Stimulated activated CD4-positive, alpha-beta T cell treated with anti-CD3 and anti-CD28 coated beads, Interleukin-12 subunit alpha, Interleukin-12 subunit beta, amount 100 ng/mL, for 48 hours (primary cell): ENCODE results near the gene STON1.
"Not testable (repeated sequence)": the region's sequence is repeated elsewhere in the genome, so short reads cannot be mapped to it uniquely, and the experiment has no call there.

Source experiments
- DNase-seq, 3 donors: peaks; one replicate each; pipeline ENCODE4 v3.0.0-alpha.2; 2020; ENCODE audit warnings: low read depth in 2 of 3, low spot score in 1 of 3

The STON1 gene

GRCh38 chr2:48568547-48568946 lies 38.6 kb downstream of the STON1 start:
- no peak for DNase-seq

GRCh38 chr2:48569433-48569832 lies 39.5 kb downstream of the STON1 start:
- DNase-seq: no peak

DNA sequence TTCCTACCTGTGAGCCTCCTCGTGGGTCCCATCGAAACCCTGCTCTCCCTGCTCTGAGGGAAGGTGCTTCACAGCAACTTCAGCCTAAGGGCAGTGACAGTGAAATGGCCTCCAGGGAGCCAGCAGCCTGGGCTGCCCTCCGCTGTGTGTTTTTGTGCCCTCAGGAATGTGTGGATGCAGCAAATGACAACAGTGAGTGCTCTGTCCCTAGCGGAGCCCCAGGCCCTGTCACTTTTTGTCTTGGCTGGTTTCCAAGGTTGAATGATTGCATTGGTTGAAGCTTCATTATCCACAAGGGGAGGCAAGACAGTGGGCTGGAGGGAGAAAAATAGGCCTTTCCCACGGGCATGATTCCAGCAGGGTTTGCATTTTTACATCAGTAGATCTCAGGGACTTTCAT lies 42.9 kb downstream of the STON1 start:
- no peak for DNase-seq

GRCh38 chr2:48574353-48575287 lies 44.7 kb downstream of the STON1 start:
- no peak for DNase-seq

DNA sequence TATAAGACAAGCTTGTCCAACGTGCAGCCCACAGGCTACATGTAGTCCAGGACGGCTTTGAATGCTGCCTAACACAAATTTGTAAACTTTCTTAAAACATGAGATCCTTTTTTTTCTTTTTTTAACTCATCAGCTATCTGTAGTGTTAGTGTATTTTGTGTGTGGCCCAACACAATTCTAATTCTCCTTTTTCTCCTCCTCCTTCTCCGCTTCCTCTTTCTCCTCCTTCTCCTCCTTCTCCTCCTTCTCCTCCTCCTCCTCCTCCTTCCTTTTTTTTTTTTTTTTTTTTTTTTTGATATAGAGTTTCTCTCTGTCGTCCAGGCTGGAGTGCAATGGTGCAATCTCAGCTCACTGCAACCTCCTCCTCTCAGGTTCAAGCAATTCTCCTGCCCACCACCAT lies 48.4 kb downstream of the STON1 start:
- no peak for DNase-seq

DNA sequence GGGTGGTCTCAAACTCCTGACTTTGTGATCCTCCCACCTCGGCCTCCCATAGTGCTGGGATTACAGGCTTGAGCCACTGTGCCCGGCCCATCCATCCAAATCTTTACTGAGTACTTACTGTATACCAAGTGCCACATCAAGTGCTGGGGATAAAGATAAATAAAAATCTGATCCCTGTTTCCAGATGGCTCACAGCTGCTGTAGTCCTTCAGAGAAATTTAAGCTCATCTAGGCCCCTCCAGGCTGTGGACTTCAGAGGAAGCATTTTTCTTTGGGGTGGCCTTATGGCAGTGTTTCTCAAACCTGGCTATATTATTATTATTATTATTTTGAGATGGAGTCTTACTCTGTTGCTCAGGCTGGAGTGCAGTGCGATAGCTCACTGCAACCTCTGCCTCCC lies 54.0 kb downstream of the STON1 start:
- no peak for DNase-seq

DNA sequence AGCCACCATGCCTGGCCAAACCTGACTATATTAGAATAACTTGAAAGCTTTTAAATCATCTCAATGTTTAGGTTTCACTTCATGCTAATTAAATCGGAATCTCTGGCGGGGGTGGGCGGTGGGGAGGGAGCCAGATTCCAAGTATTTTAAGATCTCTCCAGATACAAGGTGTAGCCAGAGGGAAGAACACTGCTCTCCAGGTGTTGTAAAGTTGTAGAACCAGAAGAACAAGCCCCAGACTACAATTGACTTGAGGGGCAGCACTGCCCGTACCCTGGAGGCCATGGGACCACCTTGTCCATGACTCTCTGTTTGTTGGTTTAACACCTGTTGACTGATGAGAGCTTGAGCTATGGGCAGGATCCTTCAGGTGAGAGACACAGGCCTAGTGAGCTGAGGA lies 54.6 kb downstream of the STON1 start:
- no peak for DNase-seq

DNA sequence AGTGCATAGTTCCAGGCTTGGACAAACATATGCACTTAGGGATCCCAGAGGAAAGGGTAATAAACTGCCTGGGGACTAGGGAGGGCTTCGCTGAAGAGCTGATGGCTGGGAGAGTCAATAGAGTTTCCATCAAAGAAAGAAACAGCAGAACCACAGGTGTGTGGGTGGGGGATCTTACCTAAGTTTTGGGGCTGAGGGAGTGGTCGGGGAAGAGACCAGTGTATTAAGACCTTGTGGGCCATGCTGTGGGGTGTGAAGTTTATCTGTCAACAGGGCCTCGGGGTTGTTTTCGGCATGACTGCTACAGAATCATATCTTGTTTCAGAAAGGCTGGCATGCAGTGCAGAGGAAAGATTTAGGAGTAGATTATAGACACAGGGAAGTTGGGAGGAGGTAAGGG lies 56.5 kb downstream of the STON1 start:
- DNase-seq: no peak

DNA sequence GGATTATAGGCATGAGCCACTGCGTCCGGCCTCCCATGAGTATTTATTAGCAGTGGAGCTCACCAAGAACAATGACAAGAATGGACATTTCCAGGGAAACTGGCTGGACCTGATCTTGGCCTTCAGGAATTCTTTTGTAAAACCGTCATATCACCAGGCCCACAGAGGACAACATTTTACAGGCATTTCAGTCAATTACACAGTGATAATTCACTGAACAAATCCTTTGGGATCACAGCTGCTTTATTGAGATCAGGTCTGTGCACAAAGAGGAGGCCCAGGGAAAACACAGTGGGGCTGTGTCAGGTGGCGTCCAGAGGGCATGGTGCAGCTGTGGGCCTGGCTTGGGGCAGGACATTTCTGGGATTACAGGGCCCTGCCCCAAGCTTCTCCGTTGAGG lies 57.6 kb downstream of the STON1 start:
- DNase-seq: no peak

- DNase-seq: no peak
Observed at GRCh38 chr2:48587961-48588360, 58.0 kb downstream of the STON1 start.

DNA sequence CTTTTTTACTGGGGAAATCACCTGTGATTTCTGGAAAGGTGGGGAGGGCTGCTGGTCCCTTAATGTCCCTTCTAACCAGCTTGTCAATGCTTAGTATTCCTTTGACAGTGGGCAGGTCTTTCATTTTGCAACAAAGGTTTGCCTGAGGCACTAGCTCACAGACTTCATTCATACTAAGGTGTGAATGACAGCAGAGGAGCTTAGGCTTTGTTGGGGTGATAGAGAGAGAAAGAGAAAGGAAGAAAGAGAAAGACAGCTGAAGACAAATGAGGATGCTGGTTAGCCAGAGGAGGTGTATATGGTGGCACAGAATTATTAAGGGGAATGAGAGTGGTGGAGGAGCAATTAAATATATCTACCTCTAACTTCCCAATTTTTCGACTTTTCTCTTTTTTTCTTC lies 58.8 kb downstream of the STON1 start:
- DNase-seq: no peak

DNA sequence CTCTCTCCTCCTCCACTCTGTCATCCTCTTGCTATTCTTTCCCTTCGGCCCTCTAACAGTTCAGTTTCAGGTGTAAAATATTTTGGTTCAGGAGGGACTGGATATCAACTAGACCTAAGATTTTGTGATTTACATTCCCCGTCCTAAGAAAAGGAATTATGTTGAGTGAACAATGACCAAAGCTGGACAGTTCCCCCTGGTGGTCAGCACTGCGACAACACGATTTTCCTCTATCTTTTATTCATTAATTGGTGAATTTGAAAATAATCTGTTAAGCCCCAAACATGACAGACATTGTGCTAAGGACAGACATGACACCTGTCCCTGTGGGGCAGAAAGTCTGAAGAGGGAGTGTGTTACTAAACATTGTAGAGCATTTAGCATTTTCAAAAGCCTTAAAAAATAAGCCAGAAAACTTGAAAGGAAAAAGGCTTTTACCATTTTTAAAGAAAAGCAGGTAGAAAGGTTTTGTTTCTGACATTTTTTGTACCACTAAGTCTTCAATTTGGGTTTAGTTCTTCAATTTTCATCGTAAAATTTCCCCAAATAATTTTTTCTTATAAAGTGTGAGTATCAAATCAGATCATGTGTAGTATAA lies 59.3 kb downstream of the STON1 start:
- DNase-seq: no peak

GRCh38 chr2:48590017-48590416 lies 60.1 kb downstream of the STON1 start:
- no peak for DNase-seq

DNA sequence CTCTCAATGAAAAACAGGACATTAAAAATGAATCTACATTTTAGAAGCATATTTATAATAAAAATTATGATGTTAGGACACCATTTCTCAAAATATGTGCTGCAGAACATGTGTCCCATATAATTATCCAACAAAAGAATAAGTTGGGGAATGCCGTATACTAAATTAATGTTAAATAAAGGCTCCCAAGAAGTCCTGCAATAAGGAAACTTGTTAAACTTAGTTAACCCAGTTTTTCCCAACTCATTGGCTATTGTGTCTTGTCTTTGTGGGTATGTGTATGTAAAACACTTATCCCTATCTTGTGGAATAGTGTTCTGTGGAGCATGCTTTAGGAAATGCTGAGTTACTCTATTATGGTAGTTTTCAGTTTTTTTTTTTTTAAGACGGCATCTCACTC lies 62.1 kb downstream of the STON1 start:
- DNase-seq: no peak

DNA sequence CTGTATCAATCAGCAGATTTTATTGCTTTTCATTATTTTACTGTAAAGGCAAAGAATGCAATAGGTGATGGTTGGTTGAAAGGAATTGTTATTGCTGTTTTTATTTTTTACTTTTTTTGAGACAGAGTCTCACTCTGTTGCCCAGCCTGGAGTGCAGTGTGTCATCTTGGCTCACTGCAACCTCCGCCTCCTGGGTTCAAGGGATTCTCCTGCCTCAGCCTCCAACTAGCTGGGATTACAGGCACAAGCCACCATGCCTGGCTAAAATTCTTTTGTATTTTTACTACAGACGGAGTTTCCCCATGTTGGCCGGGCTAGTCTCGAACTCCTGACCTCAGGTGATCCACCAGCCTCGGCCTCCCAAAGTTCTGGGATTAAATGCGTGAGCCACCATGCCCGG lies 66.8 kb downstream of the STON1 start:
- not testable (repeated sequence) for DNase-seq

DNA sequence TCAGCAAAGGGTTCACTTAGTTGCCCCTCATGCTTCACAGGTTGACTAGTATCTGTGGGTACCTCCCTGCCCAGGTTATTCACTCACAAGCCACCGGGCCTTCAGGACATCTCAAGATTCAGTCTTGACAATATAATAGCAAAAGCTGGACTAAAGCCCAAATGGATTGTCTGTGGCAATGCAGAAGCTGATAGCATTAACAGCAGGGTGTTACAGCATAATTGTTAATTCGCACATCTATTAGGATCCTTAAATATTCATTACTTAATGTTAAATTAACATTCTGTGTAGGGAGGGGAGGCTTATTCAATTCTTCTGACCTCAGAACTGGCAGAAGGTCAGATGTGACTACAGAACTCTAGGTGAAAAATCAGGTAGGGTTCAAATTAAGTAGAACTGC lies 67.5 kb downstream of the STON1 start:
- no peak for DNase-seq

- DNase-seq: peak in 1 of 3 donors; percentile 14
Observed at GRCh38 chr2:48600204-48600813, 70.4 kb downstream of the STON1 start.

GRCh38 chr2:48600917-48601316 lies 71.0 kb downstream of the STON1 start:
- no peak for DNase-seq

DNA sequence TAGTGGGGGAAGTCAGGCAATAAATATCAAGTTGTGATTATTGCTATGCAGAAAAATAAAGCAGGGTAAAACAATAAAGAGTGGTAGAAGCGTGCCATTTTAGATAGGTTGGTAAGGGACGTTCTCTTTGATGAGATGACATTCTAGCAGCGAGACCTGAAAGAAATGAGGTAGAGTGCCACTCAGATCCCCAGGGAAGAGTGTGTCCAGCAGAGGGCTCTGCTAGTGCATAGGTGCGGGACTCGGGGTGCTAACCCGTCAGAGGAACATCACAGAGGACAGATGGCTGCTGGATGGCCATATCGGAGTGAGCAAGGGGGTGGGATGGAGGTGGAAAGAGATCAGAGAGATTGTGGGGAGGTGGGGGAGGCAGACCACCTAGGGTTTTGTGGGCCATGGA lies 71.4 kb downstream of the STON1 start:
- DNase-seq: no peak

DNA sequence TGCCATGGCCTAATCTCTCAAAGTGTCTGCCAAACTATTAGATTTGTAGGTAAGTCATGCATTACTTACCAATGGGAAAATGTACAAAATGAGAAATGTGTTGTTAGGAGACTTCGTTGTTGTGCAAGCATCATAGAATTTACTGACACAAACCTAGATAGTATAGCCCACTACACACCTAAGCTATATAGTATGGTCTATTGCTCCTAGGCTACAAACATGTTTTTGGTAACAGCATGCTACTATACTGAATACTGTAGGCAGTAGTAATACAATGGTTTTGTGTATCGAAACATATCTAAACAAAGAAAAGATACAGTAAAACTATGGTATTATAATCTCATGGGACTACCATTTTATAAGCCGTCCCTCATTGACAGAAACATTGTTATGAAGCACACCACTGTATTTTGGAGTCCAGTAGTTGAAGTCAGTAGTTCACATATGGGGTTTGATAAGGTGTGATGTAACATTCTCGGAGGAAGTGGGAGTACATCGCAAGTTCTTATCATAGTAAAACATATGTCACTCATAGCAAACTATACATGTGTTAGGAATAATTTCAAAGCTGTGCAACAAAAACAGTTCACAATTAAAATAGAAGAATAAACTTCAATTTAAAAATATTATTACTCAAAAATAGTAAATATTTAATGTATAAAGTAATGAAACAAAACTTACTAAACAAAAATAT lies 75.7 kb downstream of the STON1 start:
- DNase-seq: no peak

DNA sequence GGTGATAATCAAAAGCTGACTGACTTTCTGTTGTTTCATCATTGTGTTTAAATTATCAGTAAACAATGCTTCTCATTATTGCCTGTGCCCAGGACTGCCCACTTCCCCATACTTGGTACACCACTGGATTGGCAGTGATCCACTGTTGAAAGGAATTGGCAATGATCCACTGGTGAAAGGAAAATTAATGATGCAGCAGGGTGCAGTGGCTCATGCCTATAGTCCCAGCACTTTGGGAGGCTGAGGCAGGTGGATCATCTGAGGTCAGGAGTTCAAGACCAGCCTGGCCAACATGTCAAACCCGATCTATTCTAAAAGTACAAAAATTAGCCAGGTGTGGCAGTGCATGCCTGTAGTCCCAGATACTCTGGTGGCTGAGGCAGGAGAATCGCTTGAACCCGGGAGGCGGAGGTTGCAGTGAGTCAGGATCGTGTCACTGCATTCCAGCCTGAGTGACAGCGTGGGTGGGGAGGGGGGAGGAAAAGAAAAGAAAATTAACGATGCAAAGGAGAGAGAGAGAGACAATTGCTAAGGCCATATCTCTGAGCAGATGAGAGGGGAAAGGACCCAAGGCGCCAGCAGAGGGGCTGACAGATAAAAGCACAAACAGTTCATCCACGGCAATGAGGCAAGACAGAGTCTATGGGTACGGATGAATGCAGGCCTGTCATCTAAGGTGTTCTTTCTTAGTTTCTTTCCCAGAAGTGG lies 77.5 kb downstream of the STON1 start:
- no peak for DNase-seq
